ENCODE measurements around the gene NLRP1.

The NLRP1 gene

DNA sequence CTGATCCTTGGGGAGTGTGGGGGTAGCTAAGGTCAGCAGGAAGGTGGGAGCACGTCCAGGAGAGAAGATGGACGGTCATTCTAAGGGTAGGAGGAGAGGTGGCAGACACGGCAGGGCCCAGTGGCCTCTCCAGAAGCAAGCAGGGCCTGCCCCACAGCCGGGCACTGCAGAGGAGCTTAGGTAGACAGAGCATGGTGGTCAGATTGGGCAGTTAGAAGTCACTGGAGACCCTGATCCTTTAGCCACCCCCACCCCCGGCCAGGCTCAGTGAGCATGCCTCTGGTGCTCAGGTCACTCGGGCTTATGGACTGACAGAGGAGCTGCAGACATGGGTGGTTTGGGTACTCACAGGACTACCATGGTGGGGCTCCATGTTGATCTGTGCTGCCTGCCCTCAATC is 26.3 kb downstream of the NLRP1 start:
- DNase-seq (ENCODE audit: low read depth in 1 of 2, low spot score in 1 of 2), result no peak

DNA sequence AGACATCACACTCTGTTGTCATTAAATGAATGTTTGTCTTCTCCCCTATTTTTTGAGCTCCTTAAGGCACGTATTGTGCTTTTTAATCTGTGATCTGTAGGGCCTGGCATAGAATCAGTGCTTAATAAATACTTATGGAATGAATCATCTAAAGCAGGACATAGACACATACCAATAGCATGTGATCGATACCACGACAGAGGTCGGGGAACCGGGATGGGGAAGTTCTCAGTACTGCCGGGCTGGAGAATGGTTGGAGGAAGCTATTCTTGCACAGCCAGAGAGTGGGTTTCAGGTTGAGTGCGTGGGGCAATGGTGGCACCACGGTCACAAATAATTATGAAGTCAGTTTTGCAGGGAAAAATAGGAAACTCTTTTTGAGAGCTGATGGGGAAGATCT is 26.8 kb downstream of the NLRP1 start:
- no peak for DNase-seq (ENCODE audit: low read depth in 1 of 2, low spot score in 1 of 2)

DNA sequence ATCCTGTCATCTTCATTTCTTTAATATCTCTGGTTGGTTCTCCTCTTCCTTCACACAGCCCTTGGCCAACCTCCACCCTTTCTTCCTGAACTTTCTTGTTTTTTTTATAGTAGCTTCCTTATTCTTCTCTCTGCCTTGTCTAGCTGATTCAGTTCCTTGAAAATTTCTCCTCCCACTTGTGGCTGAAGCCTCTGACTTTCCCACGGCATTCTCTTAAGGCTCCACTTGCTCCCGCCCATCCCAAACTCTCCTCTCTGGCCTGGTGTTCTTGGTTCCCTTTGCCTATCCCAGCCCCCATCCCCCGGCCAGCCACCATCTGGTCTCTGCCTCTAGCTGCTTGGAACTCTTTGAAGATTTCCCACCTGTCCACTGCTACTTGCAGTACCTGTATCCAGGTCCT is 29.1 kb downstream of the NLRP1 start:
- no peak for DNase-seq (ENCODE audit: low read depth in 1 of 2, low spot score in 1 of 2)

DNA sequence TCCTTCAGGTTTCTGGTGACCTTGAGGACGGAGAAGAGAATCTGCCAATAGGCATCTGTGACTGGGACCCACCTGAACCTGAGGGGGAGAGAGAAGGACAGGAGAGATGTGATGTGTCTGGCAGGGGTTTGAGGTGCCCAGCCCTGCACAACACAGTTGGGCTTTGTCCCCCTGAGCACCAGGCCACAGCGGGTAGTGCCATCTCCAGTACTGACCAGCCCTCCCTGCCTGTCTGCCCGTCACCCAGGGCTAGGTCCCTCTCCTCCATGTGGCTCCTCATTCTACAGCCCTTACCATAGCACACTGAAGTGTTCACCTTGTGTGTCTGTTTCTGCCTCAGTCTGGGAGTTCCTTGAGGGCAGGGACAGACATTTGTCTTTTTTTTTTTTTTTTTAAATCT is 30.8 kb downstream of the NLRP1 start:
- no peak for DNase-seq (ENCODE audit: low read depth in 1 of 2, low spot score in 1 of 2)

DNA sequence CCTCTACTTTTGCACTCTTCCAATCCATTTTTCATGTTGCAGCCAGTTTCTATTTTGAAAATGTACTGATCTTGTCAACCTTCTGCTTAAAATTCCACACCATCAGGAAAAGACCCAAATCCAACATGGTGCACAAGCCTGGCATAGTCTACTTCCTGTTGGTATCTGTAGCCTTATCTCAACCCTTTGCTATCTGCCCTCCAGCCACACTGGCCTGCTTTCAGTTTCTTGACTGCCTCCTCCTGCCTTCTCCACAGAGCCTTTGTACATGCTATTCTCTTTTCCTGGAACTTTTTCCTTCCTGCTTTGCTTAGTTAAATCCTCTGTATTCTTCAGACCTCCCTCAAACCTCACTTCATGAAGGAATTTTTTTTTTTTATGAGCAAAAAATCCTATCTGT is 31.5 kb downstream of the NLRP1 start:
- no peak for DNase-seq (ENCODE audit: low read depth in 1 of 2, low spot score in 1 of 2)

DNA sequence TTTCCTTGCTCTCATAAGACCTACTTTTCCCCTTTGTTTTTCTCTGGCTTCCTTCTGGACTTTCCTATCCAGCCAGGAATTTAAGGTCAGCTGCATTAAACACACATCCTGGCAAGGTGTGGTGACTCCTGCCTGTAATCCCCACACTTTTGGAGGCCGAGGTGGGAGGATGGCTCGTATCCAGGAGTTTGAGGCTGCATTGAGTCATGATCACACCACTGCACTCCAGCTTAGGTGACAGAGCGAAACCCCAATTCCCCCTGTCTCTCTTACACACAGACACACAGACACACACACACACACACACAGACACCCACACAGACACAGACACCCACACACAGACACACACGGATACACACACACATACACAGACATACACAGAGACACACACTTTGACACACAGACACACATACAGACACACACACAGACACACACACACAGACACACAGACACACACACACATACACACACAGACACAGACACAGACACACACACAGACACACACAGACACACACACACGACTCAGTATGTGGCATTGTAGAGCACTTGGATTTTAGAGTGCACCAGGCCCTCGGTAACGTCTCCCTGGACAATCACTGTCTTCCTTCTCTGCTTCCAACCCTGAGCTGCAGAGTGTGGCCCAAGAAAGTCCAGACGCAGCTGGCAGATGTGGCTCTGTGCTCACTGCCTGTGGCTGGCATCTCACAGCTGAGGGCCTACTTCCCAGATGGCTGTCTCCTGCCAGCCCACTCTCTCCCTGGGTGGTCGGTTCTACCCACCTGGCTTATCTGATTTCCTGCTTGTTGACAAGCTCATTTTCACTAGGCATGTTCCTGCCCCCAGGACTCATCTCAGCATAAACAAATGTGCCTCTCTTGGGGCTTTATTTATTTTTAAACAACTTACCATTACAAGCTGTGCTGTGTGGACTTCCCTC is 39.0 kb downstream of the NLRP1 start:
- no peak for DNase-seq (ENCODE audit: low read depth in 1 of 2, low spot score in 1 of 2)

DNA sequence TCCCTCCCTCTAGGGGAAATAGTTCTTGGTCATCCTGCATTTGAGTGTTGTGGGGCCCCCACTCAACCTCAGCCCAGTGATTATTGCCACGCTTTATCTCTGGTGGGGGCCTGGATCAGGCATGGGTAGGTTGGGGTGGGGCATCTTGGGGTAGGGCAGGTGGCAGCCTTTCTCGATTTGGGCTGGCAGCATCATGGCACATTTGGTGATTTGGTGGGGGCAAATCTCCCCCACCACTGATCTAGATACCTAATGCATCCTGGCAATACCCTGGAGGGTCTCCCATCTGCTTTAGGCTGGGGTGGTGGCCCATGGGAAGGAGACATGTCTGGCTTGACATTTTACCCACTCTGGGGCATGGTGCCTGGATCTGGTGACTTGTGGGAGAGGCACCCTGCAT is 40.2 kb downstream of the NLRP1 start:
- no peak for DNase-seq (ENCODE audit: low read depth in 1 of 2, low spot score in 1 of 2)

DNA sequence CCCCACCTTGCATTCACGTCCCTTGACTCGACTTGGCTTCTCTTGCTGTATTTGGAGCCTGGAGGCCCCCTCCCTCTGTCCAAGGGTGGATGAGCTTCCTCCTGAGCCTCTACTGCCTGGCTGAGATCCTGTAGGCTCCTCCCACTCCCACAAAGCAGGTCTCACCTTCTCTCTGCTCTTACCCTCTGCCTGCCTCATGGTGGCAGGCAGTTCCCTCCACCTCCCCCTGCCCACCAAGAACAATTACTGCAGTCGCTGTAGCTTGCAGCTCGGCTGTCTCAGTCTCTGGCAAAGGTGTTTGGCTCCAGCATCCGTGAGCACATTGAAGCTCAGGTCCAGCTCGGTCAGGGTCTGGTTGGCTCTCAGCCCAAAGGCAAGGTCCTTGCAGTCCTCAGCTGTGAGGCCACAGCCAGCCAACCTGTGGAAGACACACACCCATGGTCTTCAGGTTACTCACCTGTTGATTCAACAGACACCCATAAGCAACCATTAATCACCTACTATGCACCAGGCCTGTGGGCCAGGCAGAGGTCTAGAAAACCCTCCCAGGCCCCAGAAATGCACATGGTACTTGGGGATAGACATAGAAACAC is 42.6 kb downstream of the NLRP1 start:
- DNase-seq (ENCODE audit: low read depth in 1 of 2, low spot score in 1 of 2), result no peak

DNA sequence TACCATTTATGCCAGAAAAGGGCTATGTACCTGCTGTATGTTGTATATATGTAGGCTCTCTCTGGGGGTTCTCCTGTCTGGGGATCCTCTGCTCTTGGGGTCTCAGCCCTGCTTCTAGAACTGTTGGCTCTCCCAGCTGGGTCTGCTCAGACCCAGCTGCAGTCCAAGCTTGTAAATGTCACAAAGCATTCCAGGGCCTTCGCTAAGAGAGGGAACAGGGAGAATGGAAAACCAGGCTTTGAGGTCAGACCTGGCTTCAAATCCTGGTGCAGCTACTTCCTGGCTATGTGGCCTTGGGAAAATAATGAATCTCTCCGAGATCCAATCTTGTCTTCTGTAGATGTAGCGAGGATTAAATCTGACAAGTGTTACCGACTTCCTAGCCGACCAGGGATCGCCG is 44.0 kb downstream of the NLRP1 start:
- DNase-seq (ENCODE audit: low read depth in 1 of 2, low spot score in 1 of 2), result no peak

DNA sequence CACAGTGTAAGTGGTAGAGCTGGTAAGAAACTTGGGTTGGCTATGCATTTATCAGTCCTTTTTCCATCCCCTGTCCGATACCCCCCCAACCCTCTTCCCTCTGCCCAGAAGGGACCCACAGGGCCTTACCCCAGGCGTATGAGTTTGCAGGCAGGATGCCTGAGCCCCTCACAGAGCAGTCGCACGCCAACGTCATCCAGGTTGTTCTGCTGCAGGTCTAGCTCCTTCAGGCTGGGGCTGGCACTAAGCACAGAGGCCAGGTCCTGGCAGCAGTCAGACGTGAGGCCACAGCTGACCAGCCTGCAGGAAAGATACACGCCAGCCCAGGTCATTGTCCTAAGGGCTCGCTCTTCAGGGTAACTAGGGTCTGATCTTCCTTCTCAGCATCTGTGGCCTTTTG is 45.0 kb downstream of the NLRP1 start:
- no peak for DNase-seq (ENCODE audit: low read depth in 1 of 2, low spot score in 1 of 2)

DNA sequence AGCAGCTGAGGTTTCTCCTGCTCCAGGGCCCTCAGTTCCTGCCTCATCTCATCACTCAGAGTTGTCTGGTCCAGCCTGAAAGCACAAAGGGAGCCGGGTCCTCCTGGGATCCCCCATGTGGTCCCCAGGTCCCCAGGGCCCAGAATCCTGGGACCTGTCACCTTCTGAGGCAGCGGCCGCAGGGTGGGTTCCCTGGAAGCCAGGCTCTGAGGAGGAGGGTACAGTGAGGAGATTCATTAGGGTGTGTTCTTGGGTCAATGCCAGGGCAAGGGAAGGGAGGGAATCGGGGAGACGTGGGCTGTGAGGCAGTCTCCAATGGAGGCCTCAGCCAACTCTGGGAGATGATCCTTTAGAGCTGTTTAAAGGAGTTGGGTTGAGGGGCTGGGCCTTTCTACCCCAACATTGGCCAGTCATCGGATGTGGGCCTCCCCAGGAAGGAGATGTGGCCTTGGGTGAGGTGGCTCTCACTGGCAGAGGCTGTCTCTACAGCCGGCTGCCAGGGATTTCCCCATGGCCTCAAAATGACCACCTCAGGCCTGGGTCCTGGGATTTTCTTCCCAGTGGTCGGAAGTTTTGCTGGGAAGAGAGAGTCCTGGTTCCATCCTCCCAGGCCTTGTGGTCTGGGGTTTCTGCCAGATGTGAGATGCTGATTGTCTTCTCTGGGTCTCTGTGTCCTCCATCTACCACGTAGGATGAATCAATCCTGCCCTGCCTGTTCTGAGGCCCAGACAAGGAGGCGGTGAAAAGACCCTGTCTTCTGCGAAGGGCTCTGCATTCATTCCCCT is 47.3 kb downstream of the NLRP1 start:
- DNase-seq (ENCODE audit: low read depth in 1 of 2, low spot score in 1 of 2), result no peak

DNA sequence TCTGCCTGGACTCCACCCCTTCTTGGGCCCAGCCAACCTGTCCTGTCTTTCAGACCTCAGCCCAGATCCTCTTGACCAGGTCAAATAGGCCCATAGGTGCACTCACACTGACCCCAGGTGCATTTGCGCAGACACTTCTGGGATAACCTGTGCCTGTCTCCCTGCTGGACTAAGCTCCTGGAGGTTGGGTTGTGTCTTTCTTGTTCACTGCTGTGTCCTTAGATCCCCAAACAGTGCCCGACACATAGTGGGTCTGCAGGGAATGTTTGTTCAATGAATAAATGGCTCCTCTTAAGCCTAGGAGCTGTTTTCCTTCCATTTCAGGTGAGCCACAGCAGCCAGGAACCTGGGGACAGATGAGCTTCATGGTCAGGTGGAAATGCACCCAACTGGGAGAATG is 48.9 kb downstream of the NLRP1 start:
- no peak for DNase-seq (ENCODE audit: low read depth in 1 of 2, low spot score in 1 of 2)

DNA sequence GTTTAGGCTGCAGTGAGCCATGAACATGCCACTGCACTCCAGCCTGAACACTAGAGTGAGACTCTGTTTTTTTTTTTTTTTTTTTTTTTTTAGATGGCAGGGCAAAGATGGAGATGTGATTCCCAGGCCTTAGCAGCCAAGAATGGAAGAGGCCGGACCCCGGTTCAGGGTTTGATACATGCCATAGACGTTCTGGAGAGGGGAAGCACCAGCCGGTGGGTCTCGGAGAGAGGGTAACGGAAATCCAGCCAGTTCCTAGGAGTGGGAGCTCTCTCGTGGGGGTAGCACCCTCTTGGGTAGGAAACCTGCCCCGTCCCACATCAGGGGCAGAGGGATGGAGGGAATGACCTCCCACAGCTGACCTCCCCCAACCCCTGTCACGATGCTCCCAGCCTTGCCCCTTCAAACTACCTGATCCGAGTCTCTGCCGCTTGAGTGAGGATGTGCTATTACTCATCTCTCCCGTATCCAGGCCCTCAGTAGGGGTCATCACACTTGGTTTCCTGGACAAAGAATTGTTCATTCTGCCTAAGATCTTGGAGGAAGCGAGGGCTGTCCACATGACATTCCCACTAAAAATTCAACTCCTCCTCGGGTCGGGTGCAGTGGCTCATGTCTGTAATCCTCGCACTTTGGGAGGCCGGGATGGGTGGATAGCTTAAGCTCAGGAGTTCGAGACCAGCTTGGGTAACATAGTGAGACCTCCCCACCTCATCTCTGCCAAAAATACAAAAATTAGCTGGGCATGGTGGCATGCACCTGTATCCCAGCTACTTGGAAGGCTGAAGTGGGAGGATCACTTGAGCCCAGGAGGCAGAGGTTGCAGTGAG is 50.6 kb downstream of the NLRP1 start:
- DNase-seq (ENCODE audit: low read depth in 1 of 2, low spot score in 1 of 2), result no peak

DNA sequence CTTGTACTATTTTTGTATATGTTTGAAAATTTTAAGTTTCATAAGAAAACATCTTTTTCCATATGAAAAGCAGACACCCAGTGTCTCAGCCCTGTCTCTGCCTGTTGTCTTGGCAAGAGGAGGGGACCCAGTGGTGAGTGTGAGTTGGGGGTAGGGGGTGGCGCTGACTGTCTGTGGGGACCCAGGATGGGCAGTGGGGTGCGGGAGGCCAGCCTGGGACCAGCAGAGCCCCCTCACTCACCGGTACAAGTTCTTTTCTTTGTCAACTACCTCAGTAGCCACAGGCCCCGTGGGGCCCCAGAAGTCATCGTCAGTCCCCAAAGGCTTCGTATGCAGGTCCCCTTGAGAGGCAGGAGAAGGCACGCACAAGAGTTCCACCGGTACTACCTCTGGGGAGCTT is 51.7 kb downstream of the NLRP1 start:
- DNase-seq (ENCODE audit: low read depth in 1 of 2, low spot score in 1 of 2), result no peak

DNA sequence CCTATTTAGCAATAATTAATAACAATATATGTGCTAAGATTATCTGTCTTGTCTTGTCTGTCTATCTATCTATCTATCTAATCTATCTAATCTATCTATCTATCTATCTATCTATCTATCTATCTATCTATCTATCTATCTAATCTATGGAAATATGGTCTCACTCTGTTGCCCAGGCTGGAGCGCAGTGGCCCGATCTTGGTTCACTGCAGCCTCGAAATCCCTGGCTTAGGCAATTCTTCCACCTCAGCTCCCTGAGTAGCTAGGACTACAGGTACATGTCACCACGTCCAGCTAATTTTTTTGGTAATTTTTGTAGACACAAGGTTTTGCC is 53.3 kb downstream of the NLRP1 start:
- no peak for DNase-seq (ENCODE audit: low read depth in 1 of 2, low spot score in 1 of 2)

DNA sequence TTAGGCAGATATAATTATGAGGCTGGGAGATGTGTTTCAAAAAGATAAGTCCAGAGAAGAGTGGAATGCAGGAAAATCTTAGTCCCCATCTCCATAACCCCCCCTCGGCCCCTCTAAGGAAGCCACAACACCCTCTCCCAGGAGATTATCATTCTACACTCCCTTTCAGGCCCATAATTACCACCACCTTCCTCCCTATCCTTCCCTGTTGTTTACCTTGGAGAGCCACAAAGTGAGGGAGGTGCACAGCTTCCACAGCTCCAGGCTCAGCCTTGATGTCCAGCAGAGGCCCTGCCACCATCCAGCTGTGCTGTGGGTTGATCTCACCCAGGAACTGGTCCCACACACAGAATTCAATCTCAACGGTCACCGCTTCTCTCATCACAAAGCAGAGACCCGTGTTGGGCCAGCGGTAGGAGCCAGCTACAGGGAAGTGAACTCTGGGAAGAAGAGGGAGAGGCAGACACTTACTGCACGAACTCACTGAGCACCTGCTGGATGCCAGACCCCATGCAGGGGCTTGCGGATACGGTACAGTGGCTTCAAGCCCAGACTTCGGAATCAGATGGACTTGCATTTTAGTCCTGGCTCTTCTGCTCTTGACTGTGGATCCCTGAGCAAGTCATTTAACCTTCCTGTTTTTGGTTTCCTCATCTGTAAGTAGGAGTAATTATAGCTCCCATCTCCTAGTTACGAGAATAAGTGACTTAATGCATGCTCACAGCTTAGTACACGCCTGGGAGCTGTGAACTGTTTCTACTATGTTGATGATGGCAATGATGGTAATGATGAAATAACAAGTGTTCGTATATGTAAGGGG is 53.8 kb downstream of the NLRP1 start:
- DNase-seq (ENCODE audit: low read depth in 1 of 2, low spot score in 1 of 2), result no peak

DNA sequence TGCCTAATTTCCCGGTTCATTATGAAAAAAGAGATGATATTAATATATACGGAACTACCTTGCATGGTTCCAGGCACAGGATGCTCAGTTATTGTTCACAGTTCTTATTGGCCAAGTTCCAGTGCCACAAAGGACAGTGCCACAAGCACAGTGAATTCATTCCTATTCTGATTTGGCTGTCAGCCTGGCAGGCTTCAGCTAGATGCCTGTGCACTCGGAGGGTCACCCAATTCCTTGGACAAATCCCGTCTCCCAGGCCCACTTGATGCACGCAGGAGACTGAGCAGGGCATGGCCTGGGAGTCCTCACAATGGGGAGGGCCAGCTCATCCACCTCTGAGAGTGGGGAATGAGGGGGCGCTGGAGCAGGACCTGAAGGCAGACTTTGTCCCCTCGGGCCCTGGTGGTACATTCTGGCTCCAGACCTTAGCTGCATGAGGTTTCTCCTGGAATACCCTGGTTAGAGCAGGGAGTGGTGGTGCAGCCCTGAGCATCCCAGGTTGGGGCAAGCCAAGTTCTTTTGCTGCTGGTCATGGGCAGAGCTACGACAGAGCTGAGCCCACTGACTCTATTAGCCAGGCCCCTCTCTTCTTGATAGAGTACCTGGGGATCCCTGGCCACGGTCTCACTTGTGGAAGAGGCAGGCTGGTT is 56.6 kb downstream of the NLRP1 start:
- no peak for DNase-seq (ENCODE audit: low read depth in 1 of 2, low spot score in 1 of 2)

DNA sequence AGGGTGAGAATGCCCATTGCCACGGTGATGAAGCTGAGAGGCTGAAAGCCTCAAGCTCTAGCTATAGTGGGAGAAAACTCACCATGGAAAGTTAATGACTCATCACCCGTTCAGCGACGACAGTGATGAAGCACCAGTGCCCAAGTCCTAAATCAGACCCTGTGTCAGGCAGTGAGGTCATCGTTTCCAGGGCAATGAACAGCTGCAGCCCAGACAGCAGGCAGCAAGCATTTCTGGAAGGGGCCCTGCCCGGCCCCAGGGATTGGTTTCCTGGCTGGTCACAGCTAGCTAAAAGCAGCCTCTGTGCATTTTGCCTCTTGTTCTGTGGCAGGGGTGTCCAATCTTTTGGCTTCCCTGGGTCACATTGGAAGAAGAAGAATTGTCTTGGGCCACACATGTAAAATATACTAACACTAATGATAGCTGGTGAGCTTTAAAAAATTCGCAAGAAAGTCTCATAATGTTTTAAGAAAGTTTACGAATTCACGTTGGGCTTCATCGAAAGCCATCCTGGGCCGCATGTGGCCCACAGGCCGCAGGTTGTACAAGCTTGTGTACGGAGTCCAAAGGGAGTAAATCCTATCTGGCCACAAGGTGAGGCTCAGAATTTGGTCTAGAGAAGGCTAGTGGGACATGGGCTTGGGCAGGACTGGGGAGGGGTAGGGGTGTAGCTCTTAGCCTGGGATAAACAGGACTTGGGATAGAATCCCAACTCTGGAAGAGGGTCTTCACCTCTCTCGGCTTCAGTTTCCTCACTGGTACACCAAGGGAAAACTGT is 57.3 kb downstream of the NLRP1 start:
- DNase-seq (ENCODE audit: low read depth in 1 of 2, low spot score in 1 of 2), result peak; percentile 17 to 73

DNA sequence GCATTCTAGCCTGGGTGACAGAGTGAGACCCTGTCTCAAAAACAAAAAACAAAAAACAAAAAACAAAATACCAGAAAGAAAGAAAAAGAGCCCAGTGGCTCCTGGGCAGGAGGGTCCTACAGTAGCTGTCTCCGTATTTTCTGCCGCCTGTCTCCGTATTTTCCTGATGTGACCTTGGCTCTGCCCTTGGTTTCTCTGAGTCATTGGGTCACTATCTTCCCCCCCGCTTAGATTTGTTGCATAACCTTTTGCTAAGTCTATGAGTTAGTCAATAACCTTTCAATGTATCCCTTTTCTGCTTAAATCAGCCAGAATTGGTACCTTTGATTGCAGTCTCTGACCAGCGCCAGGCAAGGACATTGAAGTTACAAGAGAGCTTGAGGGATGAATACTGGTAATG is 61.1 kb downstream of the NLRP1 start:
- no peak for DNase-seq (ENCODE audit: low read depth in 1 of 2, low spot score in 1 of 2)

Measured in activated CD4-positive, alpha-beta T cell treated with anti-CD3 and anti-CD28 coated beads, Interleukin-2, amount 50 U/mL, for 24 hours (primary cell).